ENCODE measurements around the gene TRIM22. TPM values are rescaled to one million over a fixed set of nuclear protein-coding genes. Genes with fewer than 3 reads are reported as not detected.
"Not testable (repeated sequence)": the region's sequence is repeated elsewhere in the genome, so short reads cannot be mapped to it uniquely, and the experiment has no call there.

Gene TRIM22
- total and polyA plus RNA-seq, 7 donors = 6.6 to 106 (median 39.2) TPM

DNA sequence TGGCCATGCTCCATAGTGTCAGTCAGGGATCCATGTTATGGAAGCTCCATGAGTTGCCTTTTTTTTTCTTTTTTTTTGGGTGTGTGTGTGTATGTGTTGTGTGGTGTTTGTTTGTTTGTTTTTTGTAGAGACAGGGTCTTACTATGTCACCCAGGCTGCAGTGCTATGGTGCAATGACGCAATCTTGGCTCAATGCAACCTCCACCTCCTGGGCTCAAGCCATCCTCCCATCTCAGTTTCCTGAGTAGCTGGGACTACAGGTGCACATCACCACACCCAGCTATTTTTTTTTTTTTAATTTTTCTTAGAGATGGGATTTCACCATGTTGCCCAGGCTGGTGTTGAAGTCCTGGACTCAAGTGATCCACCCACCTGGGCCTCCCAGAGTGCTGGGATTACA is 1.1 kb upstream of the TRIM22 start:
- H3K9me3 ChIP-seq = no peaks in the 10 kb centered on the region
- H3K4me1 ChIP-seq = peaks cover 0 to 41% (median 32%) of the 10 kb centered on the region in 4 donors
- DNase-seq = no peak
- peak overlapping the region; percentile 80 to 89 (median 84) for H3K27ac ChIP-seq
- no peaks in the 10 kb centered on the region for H3K36me3 ChIP-seq
- no peaks in the 10 kb centered on the region for H3K27me3 ChIP-seq
- H3K4me3 ChIP-seq = no peak overlapping the region
- TF ChIP-seq EP300 (IDR thresholded peaks at IDR 0.05) = no peak
- TF ChIP-seq CTCF (IDR thresholded peaks at IDR 0.05) = no peak
- TF ChIP-seq POLR2A (IDR thresholded peaks at IDR 0.05) = no peak
- TF ChIP-seq POLR2AphosphoS5 (IDR thresholded peaks at IDR 0.05) = no peak
- WGBS, 2 donors = 92 to 97% methylated on average over 1 of the region's 1 CpG
- intact Hi-C loops (cut with DNase I) = loop anchor here (5.0 to 10.0 kb wide), 2 partner anchors 634 to 786 kb away; partner anchors contain the start of genes CAVIN3 and TRIM3

DNA sequence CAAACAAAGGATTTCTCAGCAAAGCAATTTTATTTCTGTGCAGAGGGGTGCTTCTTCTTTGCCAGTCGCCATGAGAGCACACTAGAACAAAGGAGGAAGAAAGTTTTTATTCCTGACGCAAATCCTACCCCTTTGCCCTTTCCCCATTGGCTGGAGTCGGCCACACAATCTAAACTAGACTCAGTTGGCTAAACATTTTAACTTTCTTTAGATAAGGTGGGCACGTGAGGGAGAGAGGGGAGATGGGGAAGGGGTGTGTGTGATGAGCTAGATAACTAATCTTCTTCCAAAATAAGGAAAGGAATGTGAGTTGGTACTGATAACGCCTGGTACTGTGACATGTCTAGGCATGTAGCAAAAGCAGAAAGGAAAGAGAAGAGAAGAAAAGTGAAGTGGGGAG is 626 bp downstream of the TRIM22 start:
- Histone ChIP-seq H3K36me3 (no peaks in the 10 kb centered on the region), H3K27me3 (no peaks in the 10 kb centered on the region), H3K4me1 (peaks cover 0 to 28% (median 25%) of the 10 kb centered on the region in 4 donors), H3K27ac (peak overlapping the region; percentile 80 to 89 (median 84)), H3K9me3 (no peaks in the 10 kb centered on the region), H3K4me3 (peak overlapping the region; percentile 20 to 51 (median 38))
- intact Hi-C loops (cut with DNase I) = no loop called here
- no peak for DNase-seq
- WGBS, 2 donors = 16 to 57% methylated on average over 5 of the region's 5 CpGs
- TF ChIP-seq POLR2A (IDR thresholded peaks at IDR 0.05) = peak in 1 of 2 donors; percentile 23
- TF ChIP-seq POLR2AphosphoS5 (IDR thresholded peaks at IDR 0.05) = peak in 1 of 4 donors; percentile 0
- no peak for TF ChIP-seq CTCF (IDR thresholded peaks at IDR 0.05)
- no peak for TF ChIP-seq EP300 (IDR thresholded peaks at IDR 0.05)

DNA sequence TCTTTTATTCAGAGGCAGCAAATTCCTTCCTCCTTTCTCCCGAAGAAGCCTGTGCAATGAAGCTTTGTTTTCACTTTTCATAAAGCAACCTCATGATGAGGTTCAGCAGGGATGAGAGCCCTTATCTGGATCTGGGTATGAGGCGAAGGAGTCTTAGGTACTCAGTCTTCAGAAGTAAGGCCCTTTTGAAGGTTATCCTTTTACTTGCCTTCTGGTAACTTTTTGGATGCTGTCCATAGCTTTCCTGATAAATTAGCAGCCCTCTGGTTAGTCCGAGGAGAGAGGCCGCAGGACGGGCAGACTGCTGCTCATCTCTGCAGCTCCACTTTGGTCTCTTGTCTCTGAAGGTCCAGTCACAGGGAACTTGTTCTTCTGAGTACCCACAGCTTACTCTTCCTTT is 1.1 kb downstream of the TRIM22 start:
- H3K27me3 ChIP-seq = no peaks in the 10 kb centered on the region
- intact Hi-C loops (cut with DNase I) = no loop called here
- DNase-seq = no peak
- no peaks in the 10 kb centered on the region for H3K36me3 ChIP-seq
- TF ChIP-seq CTCF (IDR thresholded peaks at IDR 0.05) (no peak), POLR2AphosphoS5 (IDR thresholded peaks at IDR 0.05) (peak in 1 of 4 donors; percentile 14)
- peaks cover 0 to 25% (median 23%) of the 10 kb centered on the region in 4 donors for H3K4me1 ChIP-seq
- H3K9me3 ChIP-seq = no peaks in the 10 kb centered on the region
- peak overlapping the region; percentile 20 to 51 (median 38) for H3K4me3 ChIP-seq
- WGBS, 2 donors = 25 to 69% methylated on average over 5 of the region's 5 CpGs
- peak overlapping the region; percentile 80 to 89 (median 84) for H3K27ac ChIP-seq

- 40 to 67% methylated on average over 12 of the region's 12 CpGs for WGBS, 2 donors
- intact Hi-C loops (cut with DNase I); H3K9me3 ChIP-seq: not testable (repeated sequence)
These were observed 1.8 kb downstream of the TRIM22 start for GRCh38 chr11:5691238-5691963.

GRCh38 chr11:5691964-5692361 is 2.4 kb downstream of the TRIM22 start:
- H3K9me3 ChIP-seq = no peaks in the 10 kb centered on the region
- 34 to 41% methylated on average over 3 of the region's 3 CpGs for WGBS, 2 donors
- H3K36me3 ChIP-seq = peaks cover 0 to 11% (median under 1%) of the 10 kb centered on the region in 4 donors
- DNase-seq = no peak
- no peaks in the 10 kb centered on the region for H3K27me3 ChIP-seq
- peaks cover 0 to 25% (median 23%) of the 10 kb centered on the region in 4 donors for H3K4me1 ChIP-seq
- TF ChIP-seq POLR2AphosphoS5 (IDR thresholded peaks at IDR 0.05) = no peak
- no peak for TF ChIP-seq CTCF (IDR thresholded peaks at IDR 0.05)
- TF ChIP-seq EP300 (IDR thresholded peaks at IDR 0.05) = no peak
- no peak for TF ChIP-seq POLR2A (IDR thresholded peaks at IDR 0.05)
- peak overlapping the region in 2 of 4 donors; percentile 83 to 89 for H3K27ac ChIP-seq
- peak overlapping the region in 1 of 4 donors; percentile 51 for H3K4me3 ChIP-seq
- intact Hi-C loops (cut with DNase I) = no loop called here

More at GRCh38 chr11:5691238-5691963, 1.8 kb downstream of the TRIM22 start:
- H3K36me3 ChIP-seq, DNase-seq, H3K27me3 ChIP-seq: not testable (repeated sequence)
- Histone ChIP-seq H3K4me1 (peaks cover 0 to 25% (median 23%) of the 10 kb centered on the region in 4 donors), H3K27ac (peak overlapping the region; percentile 80 to 89 (median 84)), H3K4me3 (peak overlapping the region; percentile 20 to 51 (median 38))
